Uterus (tissue), 2 donors: ENCODE data around the gene NISCH.

Experiments used
- CTCF ChIP-seq, 4 experiments: fragments of 200-600 bp in 2 of 4; fragments of 450-650 bp in 2 of 4; sonication (generic) in 2 of 4; IDR thresholded peaks; one replicate each; pipeline ENCODE4 v1.5.1; 2016 to 2019; ENCODE audit warnings: antibody characterized with exemption in 4 of 4, mild to moderate bottlenecking in 2 of 4, moderate library complexity in 1 of 4
- POLR2A ChIP-seq, 2 donors: fragments of 450-650 bp; IDR thresholded peaks; one replicate each; pipeline ENCODE4 v1.6.1; 2016; ENCODE audit warnings: antibody characterized with exemption in 2 of 2, mild to moderate bottlenecking in 1 of 2, moderate library complexity in 1 of 2

DNA sequence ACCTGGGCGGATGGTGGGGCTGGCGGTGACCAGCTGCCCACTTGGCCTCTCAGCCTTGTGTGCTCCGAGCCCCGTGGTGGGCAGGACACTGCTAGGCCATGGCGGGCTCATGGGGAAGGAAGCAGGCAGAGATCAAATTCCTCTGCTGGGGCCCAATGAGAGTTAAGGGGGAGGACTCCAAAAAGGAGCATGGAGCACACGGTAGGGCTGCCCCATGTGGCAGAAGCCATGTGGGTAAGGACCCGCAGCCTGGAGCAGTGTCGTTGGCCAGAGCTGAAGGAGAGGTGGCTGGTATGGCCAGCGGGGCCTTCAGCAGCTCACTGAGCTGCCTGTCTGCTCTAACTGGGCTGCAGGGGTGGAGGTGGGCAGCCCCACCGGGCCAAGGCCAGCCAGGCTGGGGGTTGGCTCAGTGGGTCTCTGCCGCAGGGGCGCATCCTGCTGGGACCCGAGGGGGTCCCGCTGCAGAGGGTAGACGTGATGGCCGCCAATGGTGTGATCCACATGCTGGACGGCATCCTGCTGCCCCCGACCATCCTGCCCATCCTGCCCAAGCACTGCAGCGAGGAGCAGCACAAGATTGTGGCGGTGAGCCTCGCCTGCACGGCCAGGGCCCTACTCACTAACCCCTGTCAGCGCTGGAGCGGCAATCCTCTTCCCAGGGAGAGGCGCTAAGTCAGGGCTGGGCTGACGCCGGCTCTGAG lies 51.0 kb downstream of the NISCH start:
- TF ChIP-seq CTCF (IDR thresholded peaks at IDR 0.05) (no peak), POLR2A (IDR thresholded peaks at IDR 0.05) (no peak)
